Measurements from ENCODE around the gene SBF2.

The SBF2 gene

DNA sequence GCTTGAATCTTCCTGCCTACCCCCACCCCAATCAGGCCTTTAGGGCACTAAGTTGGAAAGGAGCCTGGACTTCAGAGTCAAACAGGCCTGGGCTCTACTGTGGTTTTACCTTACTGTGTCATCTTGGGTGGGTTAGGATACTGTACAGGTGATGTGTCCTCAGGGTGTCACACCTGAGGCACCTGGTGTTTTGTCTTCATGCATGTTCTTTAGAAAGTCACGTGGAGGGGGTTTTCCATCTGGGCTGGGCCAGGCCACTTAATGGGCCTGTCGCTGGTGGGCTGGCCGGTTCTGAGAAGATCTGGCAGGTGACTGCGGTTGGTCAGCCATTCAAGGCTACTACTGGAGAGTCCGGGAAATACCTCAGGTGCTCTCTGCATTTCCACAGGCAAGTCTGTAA, 537.6 kb downstream of the SBF2 start:
- no peak for DNase-seq (ENCODE audit: low read depth)
- no peak for TF ChIP-seq CTCF (IDR thresholded peaks at IDR 0.05; ENCODE audit: control insufficient read depth, insufficient read depth, low read depth, low read length, missing control alignments)
- no peak overlapping the region for H3K4me3 ChIP-seq (ENCODE audit: control insufficient read depth, low read depth, low read length)

- H3K4me3 ChIP-seq (ENCODE audit: control insufficient read depth, low read depth, low read length), result no peak overlapping the region
- TF ChIP-seq CTCF (IDR thresholded peaks at IDR 0.05; ENCODE audit: control insufficient read depth, insufficient read depth, low read depth, low read length, missing control alignments), result no peak
Observed at GRCh38 chr11:9755561-9756185, 538.3 kb downstream of the SBF2 start.

DNA sequence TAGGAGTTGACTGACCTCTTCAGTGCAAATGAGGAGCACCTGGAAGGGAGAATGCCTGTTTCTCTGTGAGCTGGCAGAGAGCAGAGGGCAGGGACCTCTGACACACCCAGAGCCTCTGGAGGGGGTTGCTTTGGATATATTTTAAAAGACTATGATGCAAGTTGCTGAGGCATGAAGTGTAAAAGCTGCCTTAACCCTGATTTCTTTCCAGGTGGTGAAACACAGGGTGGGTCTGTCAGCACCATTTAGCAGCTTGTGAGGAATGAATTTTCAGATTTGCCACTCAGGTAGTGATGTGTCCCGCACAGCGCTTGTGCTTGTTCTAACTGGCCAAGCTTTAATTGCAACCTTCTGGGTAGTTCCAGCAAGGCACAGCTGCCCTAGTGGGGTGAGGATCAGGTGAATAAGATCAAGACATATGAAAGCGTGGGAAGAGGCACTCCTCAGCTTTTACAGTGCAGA, 540.0 kb downstream of the SBF2 start:
- H3K4me3 ChIP-seq (ENCODE audit: control insufficient read depth, low read depth, low read length), result no peak overlapping the region
- TF ChIP-seq CTCF (IDR thresholded peaks at IDR 0.05; ENCODE audit: control insufficient read depth, insufficient read depth, low read depth, low read length, missing control alignments), result no peak
- DNase-seq (ENCODE audit: low read depth), result no peak

More at GRCh38 chr11:9755561-9756185, 538.3 kb downstream of the SBF2 start:
- DNase-seq (ENCODE audit: low read depth), result no peak

DNA sequence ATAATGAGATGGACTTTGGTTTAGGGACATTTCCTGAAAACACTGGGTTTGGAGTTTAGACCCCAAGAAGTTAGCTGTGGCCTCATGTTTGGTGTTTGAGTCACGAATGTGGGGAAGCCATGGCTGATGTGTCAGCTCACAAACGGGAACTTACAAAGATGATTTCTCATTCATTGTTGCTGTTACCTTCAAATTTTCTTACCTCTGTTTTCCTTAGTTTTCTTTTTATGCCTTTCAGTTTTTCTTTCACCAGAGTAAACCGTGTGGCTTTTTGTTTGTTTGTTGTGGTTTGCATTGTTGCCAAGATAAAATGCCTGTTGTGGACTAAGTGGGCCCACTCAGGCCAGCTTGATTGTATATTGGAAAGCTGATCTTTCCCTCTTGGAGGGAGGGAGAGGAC, 541.0 kb downstream of the SBF2 start:
- no peak overlapping the region for H3K4me3 ChIP-seq (ENCODE audit: control insufficient read depth, low read depth, low read length)
- no peak for TF ChIP-seq CTCF (IDR thresholded peaks at IDR 0.05; ENCODE audit: control insufficient read depth, insufficient read depth, low read depth, low read length, missing control alignments)
- DNase-seq (ENCODE audit: low read depth), result no peak

DNA sequence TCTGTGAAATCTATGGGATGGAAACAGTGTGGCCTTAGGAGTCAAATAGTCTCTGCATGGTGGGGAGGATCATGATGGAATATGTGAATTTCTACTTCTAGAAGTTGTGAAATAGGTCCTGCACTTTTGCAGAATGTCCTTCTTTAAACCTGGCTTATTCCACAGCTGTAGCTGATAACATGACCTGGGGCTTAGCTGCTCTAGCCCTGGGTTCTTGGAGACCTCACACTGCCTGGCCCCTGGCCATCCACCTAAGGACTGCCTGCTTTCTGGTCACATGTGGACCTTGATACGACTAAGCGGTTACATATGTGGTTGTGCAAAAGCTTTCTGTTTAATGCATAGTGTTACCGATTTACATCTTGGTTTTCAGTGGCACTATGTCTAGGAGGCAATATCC, 541.9 kb downstream of the SBF2 start:
- no peak for DNase-seq (ENCODE audit: low read depth)
- no peak for TF ChIP-seq CTCF (IDR thresholded peaks at IDR 0.05; ENCODE audit: control insufficient read depth, insufficient read depth, low read depth, low read length, missing control alignments)
- H3K4me3 ChIP-seq (ENCODE audit: control insufficient read depth, low read depth, low read length), result no peak overlapping the region

- no peak for DNase-seq (ENCODE audit: low read depth)
- no peak overlapping the region for H3K4me3 ChIP-seq (ENCODE audit: control insufficient read depth, low read depth, low read length)
- TF ChIP-seq CTCF (IDR thresholded peaks at IDR 0.05; ENCODE audit: control insufficient read depth, insufficient read depth, low read depth, low read length, missing control alignments), result no peak
Observed at GRCh38 chr11:9750551-9750950, 543.5 kb downstream of the SBF2 start.

Data from AG09309 (cell line).